ENCODE results near the gene FAM98B. TPM values are rescaled to one million over a fixed set of nuclear protein-coding genes. Genes with fewer than 3 reads are reported as not detected.

Gene FAM98B
- polyA plus RNA-seq, 1 of the 3 experiments (the other 2 are of a cell fraction) = 5.7 TPM

- TF ChIP-seq MXI1 (IDR thresholded peaks at IDR 0.05; ENCODE audit: low read depth, low read length) (no peak), YY1 (IDR thresholded peaks at IDR 0.05; ENCODE audit: low read depth) (no peak), GATA2 (CRISPR knock-in tag; IDR thresholded peaks at IDR 0.05) (no peak), RCOR1 (IDR thresholded peaks at IDR 0.05; ENCODE audit: low read length) (no peak), TAF1 (IDR thresholded peaks at IDR 0.05; ENCODE audit: borderline replicate concordance, low read depth, low read length) (no peak), EP300 (IDR thresholded peaks at IDR 0.05; ENCODE audit: borderline replicate concordance in 1 of 2, low read depth in 1 of 2, low read length in 1 of 2) (no peak), TCF12 (IDR thresholded peaks at IDR 0.05) (no peak)
- Histone ChIP-seq H3K27ac (ENCODE audit: low read depth in 2 of 2, low read length in 1 of 2) (peak overlapping the region; percentile 6 to 61; a peak in 3 of 4 replicates), H3K4me2 (peak overlapping the region; percentile 34), H4K20me1 (ENCODE audit: insufficient read depth) (no peaks in the 10 kb centered on the region), H3K9me2 (no peaks in the 10 kb centered on the region), H3K4me1 (ENCODE audit: control insufficient read depth in 1 of 2, insufficient read depth in 2 of 2, low read depth in 1 of 2, low read length in 1 of 2) (peaks cover 0 to 16% of the 10 kb centered on the region in 2 experiments; a peak in 2 of 4 replicates), H3K9ac (no peak overlapping the region), H3K4me3 (ENCODE audit: low read depth in 2 of 2, low read length in 1 of 2) (no peak overlapping the region), H3K27me3 (ENCODE audit: insufficient read depth) (no peaks in the 10 kb centered on the region), H2AFZ (ENCODE audit: low read depth) (no peak overlapping the region), H3K79me2 (ENCODE audit: insufficient read depth) (no peaks in the 10 kb centered on the region), H3F3A (replicated peaks; ENCODE audit: insufficient read depth) (peaks cover 24% of the 10 kb centered on the region), H3K36me3 (replicated peaks in 1 of 2; ENCODE audit: control insufficient read depth in 1 of 2, insufficient read depth in 2 of 2, low read length in 1 of 2) (peaks cover 23 to 26% of the 10 kb centered on the region in 2 experiments), H3K9me3 (no peaks in the 10 kb centered on the region)
- POLR2A ChIA-PET = no interaction called here
- WGBS (ENCODE audit: low lambda C conversion rate) = 76% methylated on average over 3 of the region's 3 CpGs
- CTCF ChIA-PET = interaction anchor here (1.0 kb wide), 1 partner anchor 73 kb away, joined by 6 read pairs; no protein-coding TSS in a partner anchor
- no peak for DNase-seq
Measured at GRCh38 chr15:38490242-38490922, 36.5 kb downstream of the FAM98B start.

DNA sequence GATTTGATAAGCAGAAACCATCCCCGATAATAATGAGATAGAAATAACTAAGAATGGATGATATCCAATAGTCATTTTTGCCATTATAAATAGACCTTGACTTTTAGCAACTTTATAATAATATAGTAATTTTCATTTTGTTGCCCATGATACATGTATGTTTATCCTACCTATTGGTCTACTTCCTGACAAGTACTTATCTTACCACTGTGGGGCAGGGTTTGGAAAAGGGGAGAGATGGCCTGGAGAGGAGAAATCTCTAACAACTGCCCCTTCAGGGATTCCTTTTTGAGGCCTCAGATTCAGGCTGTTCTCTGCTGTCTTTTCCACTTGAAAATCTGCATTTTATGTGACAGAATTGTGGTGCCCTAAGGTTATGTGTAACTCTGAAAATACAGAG, 42.2 kb downstream of the FAM98B start:
- no peak for DNase-seq
- Histone ChIP-seq H3K9ac (no peak overlapping the region), H4K20me1 (ENCODE audit: insufficient read depth) (no peaks in the 10 kb centered on the region), H3F3A (replicated peaks; ENCODE audit: insufficient read depth) (no peaks in the 10 kb centered on the region), H3K27me3 (ENCODE audit: insufficient read depth) (no peaks in the 10 kb centered on the region), H3K4me3 (ENCODE audit: low read depth in 2 of 2, low read length in 1 of 2) (no peak overlapping the region), H3K9me2 (no peaks in the 10 kb centered on the region), H3K4me1 (ENCODE audit: control insufficient read depth in 1 of 2, insufficient read depth in 2 of 2, low read depth in 1 of 2, low read length in 1 of 2) (0 out of 4 replicates have a peak, but pooled peaks cover 0 to 1% of the 10 kb centered on the region in 2 experiments), H3K79me2 (ENCODE audit: insufficient read depth) (no peaks in the 10 kb centered on the region), H3K4me2 (no peak overlapping the region), H3K9me3 (no peaks in the 10 kb centered on the region), H2AFZ (ENCODE audit: low read depth) (no peak overlapping the region), H3K27ac (ENCODE audit: low read depth in 2 of 2, low read length in 1 of 2) (no peak overlapping the region), H3K36me3 (replicated peaks in 1 of 2; ENCODE audit: control insufficient read depth in 1 of 2, insufficient read depth in 2 of 2, low read length in 1 of 2) (peaks cover 0 to 4% of the 10 kb centered on the region in 2 experiments)
- TF ChIP-seq NRF1 (IDR thresholded peaks at IDR 0.05; ENCODE audit: low read depth, low read length) = no peak
- TF ChIP-seq, protein P1, sequence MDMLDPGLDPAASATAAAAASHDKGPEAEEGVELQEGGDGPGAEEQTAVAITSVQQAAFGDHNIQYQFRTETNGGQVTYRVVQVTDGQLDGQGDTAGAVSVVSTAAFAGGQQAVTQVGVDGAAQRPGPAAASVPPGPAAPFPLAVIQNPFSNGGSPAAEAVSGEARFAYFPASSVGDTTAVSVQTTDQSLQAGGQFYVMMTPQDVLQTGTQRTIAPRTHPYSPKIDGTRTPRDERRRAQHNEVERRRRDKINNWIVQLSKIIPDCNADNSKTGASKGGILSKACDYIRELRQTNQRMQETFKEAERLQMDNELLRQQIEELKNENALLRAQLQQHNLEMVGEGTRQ (IDR thresholded peaks at IDR 0.05; ENCODE audit: borderline replicate concordance, low read depth, low read length) = no peak
- ChIA-PET CTCF (interaction anchor here (0.9 to 1.5 kb wide), 3 partner anchors 22 to 68 kb away, joined by 3 to 4 read pairs (median 3); partner anchors contain the start of gene RASGRP1), POLR2A (no interaction called here)
- 93% methylated on average over 1 of the region's 1 CpG for WGBS (ENCODE audit: low lambda C conversion rate)

- Histone ChIP-seq H3K9ac (no peak overlapping the region), H3K9me2 (no peaks in the 10 kb centered on the region), H3K79me2 (ENCODE audit: insufficient read depth) (no peaks in the 10 kb centered on the region), H3K27me3 (ENCODE audit: insufficient read depth) (no peaks in the 10 kb centered on the region), H4K20me1 (ENCODE audit: insufficient read depth) (no peaks in the 10 kb centered on the region), H3F3A (replicated peaks; ENCODE audit: insufficient read depth) (no peaks in the 10 kb centered on the region), H2AFZ (ENCODE audit: low read depth) (no peak overlapping the region), H3K4me1 (ENCODE audit: control insufficient read depth in 1 of 2, insufficient read depth in 2 of 2, low read depth in 1 of 2, low read length in 1 of 2) (no peaks in the 10 kb centered on the region), H3K4me3 (ENCODE audit: low read depth in 2 of 2, low read length in 1 of 2) (no peak overlapping the region), H3K27ac (ENCODE audit: low read depth in 2 of 2, low read length in 1 of 2) (no peak overlapping the region), H3K4me2 (no peak overlapping the region), H3K36me3 (replicated peaks in 1 of 2; ENCODE audit: control insufficient read depth in 1 of 2, insufficient read depth in 2 of 2, low read length in 1 of 2) (no peaks in the 10 kb centered on the region), H3K9me3 (no peaks in the 10 kb centered on the region)
- 100% methylated on average over 1 of the region's 1 CpG for WGBS (ENCODE audit: low lambda C conversion rate)
- ChIA-PET POLR2A (no interaction called here), CTCF (interaction anchor here (0.8 to 1.7 kb wide), 2 partner anchors 22 to 191 kb away, joined by 3 to 4 read pairs; no protein-coding TSS in a partner anchor)
- DNase-seq = no peak
- TF ChIP-seq ELF1 (IDR thresholded peaks at IDR 0.05) = no peak
- TF ChIP-seq GATA2 (CRISPR knock-in tag; IDR thresholded peaks at IDR 0.05) = no peak
- TF ChIP-seq FOSL2 (IDR thresholded peaks at IDR 0.05; ENCODE audit: borderline replicate concordance, low read depth) = no peak
- no peak for TF ChIP-seq USF1 (IDR thresholded peaks at IDR 0.05; ENCODE audit: borderline replicate concordance, low read depth)
- TF ChIP-seq RXRA (IDR thresholded peaks at IDR 0.05; ENCODE audit: borderline replicate concordance, low read depth) = no peak
- TF ChIP-seq CHD2 (IDR thresholded peaks at IDR 0.05; ENCODE audit: low read length, partially characterized antibody) = no peak
- no peak for TF ChIP-seq JUND (IDR thresholded peaks at IDR 0.05)
- TF ChIP-seq REST (IDR thresholded peaks at IDR 0.05; ENCODE audit: low read depth, low read length) = no peak
- no peak for TF ChIP-seq EP300 (IDR thresholded peaks at IDR 0.05; ENCODE audit: borderline replicate concordance in 1 of 2, low read depth in 1 of 2, low read length in 1 of 2)
- TF ChIP-seq RAD21 (IDR thresholded peaks at IDR 0.05; ENCODE audit: low read length) = no peak
Measured at GRCh38 chr15:38499651-38500050, 45.7 kb downstream of the FAM98B start.

Data from SK-N-SH (cell line).